D341Med (cell line): ENCODE results near the gene PTH2.
"Not testable (repeated sequence)": the region's sequence is repeated elsewhere in the genome, so short reads cannot be mapped to it uniquely, and the experiment has no call there.

ENCODE experiments used
- DNase-seq: peaks from one replicate; pipeline ENCODE4 v3.0.0; 2012; ENCODE audit warnings: low spot score

The PTH2 gene

GRCh38 chr19:49447485-49448431 is 24.5 kb upstream of the PTH2 start:
- no peak for DNase-seq

DNA sequence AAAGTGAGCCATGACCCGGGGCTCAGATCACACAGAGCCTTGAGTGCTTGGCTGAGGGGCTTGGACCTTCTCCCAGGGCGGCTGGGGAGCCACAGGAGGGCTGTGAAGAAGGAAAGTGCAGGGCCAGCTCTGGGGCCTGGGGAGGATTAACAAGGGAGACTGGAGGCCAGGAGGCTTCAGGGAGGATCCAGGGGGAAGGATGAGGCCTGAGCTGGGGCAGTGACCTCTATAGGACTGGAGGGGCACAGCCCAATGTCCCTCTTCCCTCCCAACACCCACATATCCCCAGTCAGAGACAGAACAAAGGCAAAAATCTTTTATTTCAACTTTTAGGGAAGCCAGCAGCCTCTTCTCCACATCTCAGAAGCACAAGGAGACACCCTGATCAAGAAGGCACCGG is 22.8 kb upstream of the PTH2 start:
- no peak for DNase-seq

DNA sequence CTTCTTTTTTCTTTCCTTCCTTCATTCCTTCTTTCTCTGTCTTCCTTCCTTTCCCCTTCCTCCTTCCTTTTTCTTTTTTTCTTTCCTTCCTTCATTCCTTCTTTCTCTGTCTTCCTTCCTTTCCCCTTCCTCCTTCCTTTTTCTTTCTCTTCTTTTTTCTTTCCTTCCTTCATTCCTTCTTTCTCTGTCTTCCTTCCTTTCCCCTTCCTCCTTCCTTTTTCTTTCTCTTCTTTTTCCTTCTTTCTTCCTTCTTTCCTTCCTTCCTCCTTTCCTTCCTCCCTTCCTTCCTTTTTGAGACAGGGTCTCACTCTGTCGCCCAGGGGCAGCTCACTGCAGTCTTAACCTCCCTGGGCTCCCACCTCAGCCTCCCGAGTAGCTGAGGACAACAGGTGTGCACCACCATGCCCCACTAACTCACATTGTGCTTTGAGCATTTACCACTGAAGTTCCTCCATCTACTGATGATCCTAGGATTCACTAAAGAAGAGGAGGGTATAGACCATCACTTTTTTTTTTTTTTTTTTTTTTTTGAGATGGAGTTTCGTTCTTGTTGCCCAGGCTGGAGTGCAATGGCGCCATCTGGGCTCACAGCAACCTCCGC is 21.0 kb upstream of the PTH2 start:
- not testable (repeated sequence) for DNase-seq

GRCh38 chr19:49443366-49444099 is 20.3 kb upstream of the PTH2 start:
- peak; percentile 87 for DNase-seq

GRCh38 chr19:49442771-49443365 is 19.6 kb upstream of the PTH2 start:
- DNase-seq: peak; percentile 90

DNA sequence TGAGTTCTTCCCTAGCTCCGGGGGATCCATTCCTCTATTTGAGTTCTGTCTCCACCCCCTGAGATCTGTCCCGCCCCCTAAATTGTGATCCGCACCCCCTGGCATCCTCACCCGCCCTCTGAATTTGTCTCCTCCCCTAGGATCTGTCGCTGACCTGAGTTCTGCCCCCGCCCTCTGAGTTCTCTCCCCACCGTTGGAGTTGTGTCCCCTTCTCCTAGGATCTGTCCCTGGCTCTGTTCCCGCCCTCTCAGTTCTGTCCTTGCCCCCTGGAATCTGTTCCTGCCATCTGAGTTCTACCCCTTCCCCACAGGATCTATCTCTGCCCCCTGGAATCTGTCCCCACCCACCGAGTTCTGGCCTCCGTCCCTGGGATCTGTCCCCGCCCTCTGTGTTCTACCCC is 19.1 kb upstream of the PTH2 start:
- DNase-seq: no peak

- no peak for DNase-seq
Measured at GRCh38 chr19:49441960-49442350, 18.7 kb upstream of the PTH2 start.

DNA sequence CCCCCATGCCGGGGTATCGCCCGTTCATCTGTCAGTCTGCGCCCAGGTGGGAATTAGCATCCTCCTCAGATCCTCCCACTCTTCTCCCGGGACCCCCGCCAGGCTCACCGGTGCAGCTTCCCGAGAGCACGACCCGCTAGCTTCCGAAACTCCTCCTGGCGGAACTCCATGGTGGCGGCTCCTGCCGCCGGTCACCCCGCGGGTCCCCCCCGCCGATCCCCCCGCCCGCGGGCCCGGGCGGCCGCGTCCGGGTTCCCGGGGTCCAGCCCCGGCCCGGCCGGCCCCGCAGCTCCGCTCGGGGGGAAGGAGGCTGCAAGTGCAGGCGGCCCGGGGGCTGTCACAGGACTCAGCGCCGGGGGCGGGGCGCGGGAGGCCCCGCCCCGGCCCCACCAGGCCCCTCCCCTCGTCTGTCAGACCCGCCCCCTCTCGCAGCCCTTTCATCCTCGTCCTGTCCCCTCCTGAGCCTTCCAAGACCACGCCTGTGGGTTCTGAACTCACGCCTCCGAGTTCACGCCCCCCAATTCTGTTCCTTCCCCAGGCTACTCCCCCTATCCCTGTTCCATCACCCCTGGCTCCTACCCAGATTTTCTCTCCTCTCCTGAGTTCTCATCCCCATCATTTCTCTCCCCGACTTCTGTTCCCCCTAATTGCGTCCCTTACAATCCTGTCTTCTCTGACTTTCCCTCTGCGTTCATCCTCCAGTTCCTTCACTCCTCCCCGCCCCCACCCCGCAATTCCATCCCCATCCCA is 18.1 kb upstream of the PTH2 start, which contains the start of gene SLC17A7:
Gene SLC17A7, minus strand, starts transcription at position 318 of the 750 bp plus-strand sequence. Its CDS starts 148 bp downstream, at position 170.
- DNase-seq: peak; percentile 90

- no peak for DNase-seq
Measured at GRCh38 chr19:49440439-49441209, 17.4 kb upstream of the PTH2 start.

DNA sequence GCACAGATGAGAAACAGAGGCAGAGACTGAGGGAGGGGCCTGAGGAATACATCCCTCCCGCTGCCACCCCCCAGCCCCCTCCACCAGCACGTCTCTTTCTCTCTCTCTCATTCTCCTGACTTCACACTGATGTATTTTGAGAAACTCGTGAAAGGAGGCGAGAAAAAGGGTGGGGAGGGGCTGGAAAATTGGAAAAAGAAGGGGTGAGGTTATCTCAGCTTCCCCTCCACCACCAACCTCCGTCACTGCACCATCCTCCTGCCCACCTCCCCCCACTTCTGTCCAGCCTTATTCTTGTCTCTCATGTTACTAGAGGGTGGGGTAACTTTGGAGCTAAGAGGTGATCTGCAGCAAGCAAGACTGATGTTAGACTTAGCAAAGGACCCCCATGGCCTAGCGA is 16.6 kb upstream of the PTH2 start:
- DNase-seq: no peak

DNA sequence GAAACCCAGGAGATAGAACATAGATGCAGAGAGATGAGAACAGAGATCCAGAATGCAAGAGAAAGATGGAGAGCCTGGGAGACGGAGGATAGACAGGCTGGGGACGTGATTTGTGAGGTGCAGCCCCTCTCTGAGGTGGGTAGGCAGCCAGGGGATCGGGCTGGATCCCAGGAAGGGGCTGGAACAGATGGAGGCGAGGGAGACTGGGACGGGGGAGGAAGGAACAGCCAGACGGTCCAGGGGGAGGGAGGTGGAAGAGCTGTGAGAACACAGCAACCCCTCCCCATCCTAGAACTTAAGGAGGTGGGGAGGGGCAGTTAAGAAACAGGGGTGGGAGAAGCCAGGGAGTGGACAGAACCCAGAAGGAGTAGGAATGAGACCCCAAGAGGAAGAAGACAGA is 15.0 kb upstream of the PTH2 start:
- no peak for DNase-seq

DNA sequence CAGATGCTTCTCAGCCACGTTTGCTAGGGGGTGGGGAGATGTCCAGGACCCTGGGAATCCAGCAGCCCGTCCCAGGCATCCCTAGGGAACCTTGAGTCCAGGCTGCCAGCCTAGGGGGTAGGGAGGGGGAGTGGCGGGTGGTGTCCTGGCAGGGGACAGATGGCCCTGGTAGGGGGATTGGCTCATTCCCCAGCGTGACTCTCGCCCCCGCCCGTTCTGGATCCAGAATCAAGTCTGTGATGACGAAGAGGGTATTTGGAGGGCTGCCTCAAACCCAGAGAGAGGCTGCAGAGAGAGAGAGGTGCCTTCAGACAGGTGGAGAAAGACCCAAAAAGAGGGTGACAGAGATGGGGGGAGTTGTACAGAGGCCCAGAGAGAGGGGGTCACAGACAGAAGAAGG is 14.0 kb upstream of the PTH2 start:
- peak; percentile 82 for DNase-seq

- DNase-seq: no peak
Measured at GRCh38 chr19:49436381-49437017, 13.3 kb upstream of the PTH2 start.

DNA sequence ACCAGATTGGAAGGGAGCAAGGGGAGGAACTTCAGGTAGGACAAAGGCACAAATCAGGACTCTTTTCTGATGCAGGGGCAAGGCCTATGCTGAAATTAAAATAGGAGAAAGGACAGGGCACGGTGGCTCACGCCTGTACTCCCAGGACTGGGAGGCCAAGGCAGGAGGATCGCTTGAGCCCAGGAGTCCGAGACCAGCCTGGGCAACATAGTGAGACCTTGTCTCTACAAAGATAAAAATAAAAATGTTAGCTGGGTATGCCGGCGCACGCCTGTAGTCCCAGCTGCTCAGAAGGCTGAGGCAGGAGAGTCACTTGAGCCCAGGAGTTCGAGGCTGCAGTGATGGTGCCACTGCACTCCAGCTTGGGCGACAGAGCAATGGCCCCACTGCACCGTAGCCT is 12.4 kb upstream of the PTH2 start:
- no peak for DNase-seq

DNA sequence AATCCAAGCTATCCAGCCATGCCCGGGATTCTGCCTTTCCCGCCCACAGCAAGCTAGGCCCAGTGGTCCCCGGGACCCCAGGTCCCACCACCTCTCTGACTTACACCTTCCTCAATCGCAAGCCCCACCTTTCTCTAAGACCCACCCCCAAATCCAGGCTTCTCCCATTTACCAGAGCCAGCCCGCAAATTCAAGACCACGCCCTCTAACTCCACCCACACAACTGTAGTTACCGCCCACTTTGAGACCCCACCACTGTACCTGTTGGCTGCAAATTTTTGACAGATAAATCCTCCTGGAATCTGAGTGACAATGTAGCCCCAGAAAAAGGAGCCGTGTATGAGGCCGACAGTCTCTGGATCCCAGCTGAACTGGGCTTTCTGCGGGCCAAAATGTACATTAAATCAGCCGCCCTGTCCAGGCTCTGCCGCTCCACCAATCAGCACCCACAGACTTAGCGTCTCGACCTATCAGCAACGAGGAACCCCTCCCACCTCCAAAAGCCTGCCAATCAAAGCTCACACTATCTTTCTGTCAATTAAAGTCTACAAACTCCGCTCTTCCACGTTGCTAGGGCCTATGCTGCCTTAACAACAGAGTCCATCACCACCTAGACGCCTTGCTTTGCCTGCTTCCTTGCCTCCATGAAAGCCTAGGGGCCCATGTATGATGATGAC is 11.8 kb upstream of the PTH2 start:
- no peak for DNase-seq

GRCh38 chr19:49433240-49433901 is 10.1 kb upstream of the PTH2 start:
- DNase-seq: no peak

- DNase-seq: no peak
Measured at GRCh38 chr19:49432141-49433073, 9.2 kb upstream of the PTH2 start.

GRCh38 chr19:49431330-49431749 is 8.1 kb upstream of the PTH2 start:
- no peak for DNase-seq
